22Rv1 (cell line): ENCODE measurements around the gene SLIT3.

ENCODE experiments used
- ZFX ChIP-seq: fragments of 450-650 bp; IDR thresholded peaks from 2 replicates; pipeline ENCODE4 v1.6.1; 2017; ENCODE audit warnings: antibody characterized with exemption, borderline replicate concordance
- TF ChIP-seq, protein P1 (sequence below): fragments of 450-650 bp; IDR thresholded peaks from 2 replicates; pipeline ENCODE4 v1.5.1; 2017; ENCODE audit warnings: mild to moderate bottlenecking

DNA sequence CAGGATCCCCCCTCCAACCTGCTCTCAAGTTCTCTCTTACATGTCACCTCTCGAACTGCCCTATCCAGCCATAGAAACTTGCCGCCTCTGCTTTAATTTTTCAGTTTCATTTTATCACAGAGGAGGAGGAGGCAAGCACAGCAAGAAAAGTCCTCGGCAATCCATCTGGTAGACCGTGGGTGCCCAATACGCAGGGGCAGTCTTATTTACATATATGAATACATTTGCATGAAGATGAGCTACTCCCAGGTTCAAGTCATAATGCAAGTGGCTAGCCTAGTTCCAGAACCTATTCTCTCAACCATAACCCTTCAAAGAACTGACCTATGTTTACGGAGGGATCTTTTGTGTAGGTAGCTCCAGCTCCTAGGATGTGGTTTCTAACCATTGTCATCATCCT, 498.6 kb downstream of the SLIT3 start:
- TF ChIP-seq, protein P1, sequence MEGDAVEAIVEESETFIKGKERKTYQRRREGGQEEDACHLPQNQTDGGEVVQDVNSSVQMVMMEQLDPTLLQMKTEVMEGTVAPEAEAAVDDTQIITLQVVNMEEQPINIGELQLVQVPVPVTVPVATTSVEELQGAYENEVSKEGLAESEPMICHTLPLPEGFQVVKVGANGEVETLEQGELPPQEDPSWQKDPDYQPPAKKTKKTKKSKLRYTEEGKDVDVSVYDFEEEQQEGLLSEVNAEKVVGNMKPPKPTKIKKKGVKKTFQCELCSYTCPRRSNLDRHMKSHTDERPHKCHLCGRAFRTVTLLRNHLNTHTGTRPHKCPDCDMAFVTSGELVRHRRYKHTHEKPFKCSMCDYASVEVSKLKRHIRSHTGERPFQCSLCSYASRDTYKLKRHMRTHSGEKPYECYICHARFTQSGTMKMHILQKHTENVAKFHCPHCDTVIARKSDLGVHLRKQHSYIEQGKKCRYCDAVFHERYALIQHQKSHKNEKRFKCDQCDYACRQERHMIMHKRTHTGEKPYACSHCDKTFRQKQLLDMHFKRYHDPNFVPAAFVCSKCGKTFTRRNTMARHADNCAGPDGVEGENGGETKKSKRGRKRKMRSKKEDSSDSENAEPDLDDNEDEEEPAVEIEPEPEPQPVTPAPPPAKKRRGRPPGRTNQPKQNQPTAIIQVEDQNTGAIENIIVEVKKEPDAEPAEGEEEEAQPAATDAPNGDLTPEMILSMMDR: no peak
- TF ChIP-seq ZFX: no peak
